GM18907 (cell line): ENCODE measurements around the gene CRB1.

Source experiments
- ATAC-seq: cut with Tn5 transposase; IDR thresholded peaks from one replicate; pipeline ENCODE4 v1.9.1; 2021; ENCODE audit warnings: mild to moderate bottlenecking, moderate library complexity; ENCODE audit not compliant: unreplicated experiment

Gene CRB1

DNA sequence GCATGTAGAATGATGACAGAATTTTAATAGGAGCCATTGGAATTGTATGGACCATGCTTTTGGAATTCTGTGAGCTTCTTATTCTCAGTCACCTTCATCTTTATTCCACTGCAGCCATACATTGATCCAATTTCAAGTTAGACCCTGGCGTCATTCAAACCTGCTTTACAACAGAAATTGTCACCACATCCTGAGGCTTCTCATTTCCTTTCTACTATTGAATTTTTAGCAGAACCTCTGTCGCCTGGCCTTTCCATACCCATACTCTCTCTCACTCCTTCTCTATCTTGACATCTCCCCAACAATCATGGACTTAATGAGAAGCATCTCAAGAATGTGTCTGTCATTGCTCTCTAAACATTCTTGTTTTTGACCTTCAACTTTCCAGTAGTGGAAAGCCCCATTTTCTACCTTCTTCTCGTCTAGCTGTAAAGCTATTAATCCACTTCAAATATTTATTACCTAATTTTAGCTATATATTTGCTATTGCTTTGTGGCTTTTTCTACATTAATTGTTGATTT is 74.1 kb downstream of the CRB1 start:
- ATAC-seq: no peak

DNA sequence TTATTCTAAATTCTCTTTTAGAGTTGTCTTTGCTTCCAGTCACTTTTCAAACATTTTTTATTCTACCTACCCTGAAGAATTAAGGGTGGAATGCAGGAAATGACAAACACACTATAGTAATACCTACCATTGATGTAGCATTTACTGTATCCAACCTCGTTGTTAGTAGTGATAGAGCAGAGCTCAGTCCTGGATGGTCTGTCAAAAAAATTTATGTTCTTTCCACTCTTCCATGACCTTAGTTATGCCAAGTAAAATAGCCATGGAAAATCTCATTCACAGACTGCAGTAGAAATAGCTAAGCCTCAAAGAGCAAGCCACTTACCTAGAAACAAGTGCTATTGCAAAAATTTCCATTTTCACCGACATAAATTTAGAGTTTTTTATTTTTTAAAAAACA is 74.6 kb downstream of the CRB1 start:
- no peak for ATAC-seq

DNA sequence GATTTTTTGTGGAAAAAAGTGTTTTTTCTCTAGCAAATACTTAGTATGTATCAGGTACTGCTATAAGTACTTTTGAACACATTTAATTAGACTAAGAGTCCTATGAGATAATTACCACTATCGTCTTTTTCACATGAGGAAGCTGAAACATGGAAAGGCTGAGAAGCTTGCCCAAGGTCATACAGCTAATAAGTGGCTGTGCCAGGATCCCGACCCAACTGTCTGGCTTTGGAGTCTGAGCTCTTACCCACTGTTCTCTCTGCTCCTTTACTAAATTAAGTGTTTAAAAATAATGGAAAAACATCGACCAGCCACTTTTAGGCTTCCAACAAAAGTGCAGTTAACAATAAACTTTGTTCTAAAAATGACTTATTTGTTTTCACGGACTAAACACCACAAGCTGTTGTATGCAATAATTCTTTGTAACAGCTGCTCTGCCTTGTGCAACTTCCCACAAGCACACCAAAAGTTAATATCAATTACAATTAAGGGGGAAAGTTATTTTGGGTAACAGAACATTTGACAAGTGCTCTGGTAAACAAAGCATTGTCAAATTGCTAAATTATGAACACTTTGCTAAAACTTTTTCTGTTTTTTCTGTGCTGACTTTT is 75.7 kb downstream of the CRB1 start:
- ATAC-seq: no peak

DNA sequence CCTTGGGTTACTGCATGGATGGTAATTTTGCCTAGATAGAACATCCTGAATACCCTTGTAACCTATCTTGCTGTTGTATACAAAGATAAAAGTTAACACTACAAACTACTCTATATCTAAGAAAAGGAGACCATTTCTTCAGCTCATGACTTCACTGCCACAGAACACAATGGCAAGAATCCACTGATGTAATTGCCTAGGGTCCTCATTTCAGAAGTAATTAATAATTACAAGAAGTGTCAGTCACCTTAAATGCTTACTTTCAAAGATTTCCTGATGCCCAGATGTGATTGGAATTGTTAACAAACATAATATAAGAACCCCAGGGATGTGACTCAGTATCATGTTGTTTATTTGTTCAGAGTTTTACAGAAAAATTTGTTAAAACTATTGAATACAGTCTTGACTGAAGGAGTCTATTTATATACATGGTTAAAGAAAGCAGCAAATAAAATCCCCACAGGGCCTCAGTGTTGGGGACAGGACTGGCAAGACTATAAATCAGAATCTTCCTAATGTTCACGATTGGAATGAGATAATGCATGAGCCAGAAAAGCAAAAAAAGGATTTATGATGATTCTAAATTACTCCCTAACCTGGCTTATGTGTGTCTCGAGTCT is 83.9 kb downstream of the CRB1 start:
- ATAC-seq: no peak

DNA sequence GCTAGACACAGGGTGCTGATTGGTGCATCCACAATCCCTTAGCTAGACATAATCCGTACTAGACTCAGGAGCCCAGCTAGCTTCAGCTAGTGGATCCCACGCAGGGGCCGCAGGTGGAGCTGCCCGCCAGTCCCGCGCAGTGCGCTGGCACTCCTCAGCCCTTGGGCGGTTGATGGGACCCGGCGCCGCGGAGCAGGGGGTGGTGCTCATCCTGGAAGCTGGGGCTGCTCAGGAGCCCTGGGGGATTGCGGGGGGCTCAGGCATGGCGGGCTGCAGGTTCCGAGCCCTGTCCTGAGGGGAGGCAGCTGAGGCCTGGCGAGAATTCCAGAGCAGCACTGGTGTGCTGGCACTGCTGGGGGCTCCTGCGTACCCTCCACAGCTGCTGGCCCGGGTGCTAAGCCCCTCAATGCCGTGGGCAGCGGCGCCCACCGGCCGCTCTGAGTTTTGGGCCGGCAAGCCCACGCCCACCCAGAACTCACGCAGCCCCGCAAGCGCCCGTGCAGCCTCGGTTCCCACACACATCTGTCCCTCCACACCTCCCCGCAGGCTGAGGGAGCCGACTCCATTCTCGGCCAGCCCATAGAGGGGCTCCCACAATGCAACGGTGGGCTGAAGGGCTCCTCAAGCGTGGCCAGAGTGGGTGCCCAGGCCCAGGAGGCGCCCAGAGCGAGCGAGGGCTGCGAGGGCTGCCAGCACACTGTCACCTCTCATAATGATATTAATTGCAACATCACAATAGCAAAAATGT is 87.4 kb downstream of the CRB1 start:
- ATAC-seq: no peak

DNA sequence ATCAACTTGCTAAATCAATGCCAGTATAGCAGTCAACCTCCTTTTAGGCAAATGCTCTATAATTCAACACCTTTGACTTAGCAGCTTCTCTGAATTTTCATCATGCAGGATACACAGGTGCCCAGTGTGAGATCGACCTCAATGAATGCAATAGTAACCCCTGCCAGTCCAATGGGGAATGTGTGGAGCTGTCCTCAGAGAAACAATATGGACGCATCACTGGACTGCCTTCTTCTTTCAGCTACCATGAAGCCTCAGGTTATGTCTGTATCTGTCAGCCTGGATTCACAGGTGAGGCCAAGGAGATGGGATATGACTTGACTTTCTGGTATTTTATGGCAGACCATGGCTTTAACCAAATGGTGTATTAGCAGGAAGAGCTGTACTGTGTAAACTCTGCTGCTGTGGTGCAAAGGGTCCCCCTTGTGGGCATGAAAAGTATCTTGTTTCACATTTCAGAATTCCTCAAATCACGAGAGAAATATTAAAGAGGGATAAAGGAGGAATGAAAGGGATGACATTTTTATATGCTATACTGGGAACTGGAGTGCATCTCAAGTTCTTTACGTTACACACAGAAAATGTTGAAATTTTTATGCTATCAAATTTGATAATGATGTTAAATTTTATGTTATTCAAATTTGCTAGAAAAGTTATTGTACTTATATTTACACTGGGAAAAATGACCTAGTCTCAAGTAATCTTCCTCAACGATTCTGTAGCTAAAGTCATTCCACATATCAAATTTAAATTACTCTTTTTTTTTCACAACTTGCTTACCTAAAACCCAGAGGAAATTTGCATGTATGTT is 88.9 kb downstream of the CRB1 start:
- peak; percentile 54 for ATAC-seq

DNA sequence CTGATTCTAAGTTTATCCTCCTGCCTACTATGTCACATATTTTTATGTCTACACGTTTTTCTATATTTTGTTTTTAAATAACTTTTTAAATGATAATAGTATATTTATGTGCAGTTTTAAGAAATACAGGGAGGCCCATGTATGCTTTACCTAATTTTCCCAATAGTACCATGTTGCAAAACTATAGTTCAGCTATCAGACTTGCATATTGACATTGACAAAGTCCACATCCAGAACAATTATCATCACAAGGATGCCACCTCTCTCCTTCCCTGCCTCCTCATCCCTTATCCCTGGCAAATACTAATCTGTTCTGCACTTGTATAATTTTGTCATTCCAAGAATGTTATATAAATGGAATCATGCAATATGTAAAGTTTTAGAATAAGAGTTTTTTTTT is 90.9 kb downstream of the CRB1 start:
- no peak for ATAC-seq

DNA sequence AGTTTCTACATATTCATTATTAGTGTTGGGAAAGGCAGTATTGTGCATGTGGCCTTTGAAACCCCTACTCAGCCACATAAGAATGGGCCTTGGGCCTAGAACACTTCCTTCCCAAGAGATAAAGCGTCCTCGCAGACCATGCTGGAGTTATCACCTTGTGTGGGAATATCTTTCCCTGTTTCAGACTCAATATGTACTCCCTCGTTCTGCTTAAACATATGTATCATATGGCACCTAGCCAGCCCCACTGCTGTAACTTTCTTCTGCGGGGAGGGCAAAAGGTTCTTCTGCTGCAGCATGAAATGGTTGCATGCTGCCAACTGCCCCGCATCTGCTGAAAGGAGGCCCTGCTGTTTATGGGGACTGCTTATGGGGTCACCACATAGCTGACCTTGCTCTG is 92.0 kb downstream of the CRB1 start:
- no peak for ATAC-seq

DNA sequence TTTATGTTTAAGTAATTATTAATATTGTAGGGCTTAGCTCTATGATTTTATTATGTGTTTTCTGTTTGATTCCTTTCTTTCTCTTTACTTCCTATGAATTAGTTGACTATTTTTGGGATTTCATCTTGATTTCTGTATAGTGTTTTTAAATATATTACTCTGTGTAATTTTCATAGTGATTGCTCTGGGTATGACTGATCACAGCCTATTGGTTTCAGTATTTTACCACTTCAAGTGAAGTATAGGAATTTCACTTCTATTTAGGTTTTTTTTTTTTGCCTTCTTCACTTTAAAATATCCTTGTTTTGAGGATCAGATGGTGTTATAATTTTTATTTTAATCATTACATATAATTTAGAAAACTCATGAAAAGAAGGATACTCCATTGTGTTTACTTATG is 94.8 kb downstream of the CRB1 start:
- no peak for ATAC-seq

DNA sequence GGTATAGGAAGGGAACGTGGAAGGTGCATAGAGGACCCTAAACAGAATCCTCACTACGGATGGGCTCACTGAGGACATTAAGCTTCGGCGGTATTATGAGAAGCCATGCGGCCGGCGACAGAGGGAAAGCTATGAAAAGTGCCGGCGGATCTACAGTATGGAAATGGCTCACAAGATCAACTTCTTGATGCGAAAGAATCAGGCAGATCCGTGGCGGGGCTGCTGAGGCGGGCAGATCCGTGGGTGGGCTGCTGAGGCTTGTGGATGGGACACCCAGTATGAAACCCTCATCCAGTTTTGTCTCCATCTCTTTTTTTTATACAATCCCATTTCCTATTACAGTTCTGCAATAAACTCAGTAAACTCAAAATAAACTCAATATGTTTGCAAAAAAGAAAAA is 95.8 kb downstream of the CRB1 start:
- no peak for ATAC-seq

DNA sequence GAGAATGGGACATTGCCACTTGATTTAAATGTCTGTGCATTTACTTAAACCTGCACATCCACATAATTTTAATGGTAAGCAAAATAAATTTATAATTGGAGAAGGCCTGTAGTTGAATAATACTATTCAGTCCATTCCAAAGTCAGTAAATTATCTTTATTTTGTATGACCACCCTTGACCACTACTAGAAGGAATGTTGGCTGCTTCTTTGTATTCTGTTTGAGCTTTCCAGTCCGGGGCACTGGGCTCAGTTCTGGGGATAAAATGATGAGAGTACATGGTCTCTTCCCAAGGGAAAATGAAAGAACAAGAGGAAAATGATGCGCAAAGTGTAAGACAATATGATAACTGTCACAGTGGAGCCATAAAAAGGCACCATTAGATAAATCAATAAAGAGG is 98.9 kb downstream of the CRB1 start:
- ATAC-seq: no peak

DNA sequence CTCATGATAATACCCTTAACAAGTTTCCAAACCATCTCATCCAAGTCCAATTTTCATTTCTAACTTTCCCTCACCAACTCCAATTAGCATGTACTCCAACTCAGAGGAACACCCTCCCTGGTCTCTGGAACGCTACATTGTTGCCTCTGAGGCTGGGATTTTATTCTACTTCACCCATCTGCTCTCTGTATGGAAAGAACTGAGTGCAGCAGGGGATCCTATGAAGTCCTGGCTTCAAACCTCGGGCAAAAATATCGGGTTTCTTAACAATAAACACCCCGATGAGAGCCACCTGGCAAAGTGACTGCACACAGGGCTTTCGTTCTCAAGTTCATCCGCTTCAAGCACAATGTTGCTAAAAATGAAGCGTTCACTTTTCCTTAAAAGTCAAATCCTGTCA is 99.6 kb downstream of the CRB1 start:
- ATAC-seq: no peak

DNA sequence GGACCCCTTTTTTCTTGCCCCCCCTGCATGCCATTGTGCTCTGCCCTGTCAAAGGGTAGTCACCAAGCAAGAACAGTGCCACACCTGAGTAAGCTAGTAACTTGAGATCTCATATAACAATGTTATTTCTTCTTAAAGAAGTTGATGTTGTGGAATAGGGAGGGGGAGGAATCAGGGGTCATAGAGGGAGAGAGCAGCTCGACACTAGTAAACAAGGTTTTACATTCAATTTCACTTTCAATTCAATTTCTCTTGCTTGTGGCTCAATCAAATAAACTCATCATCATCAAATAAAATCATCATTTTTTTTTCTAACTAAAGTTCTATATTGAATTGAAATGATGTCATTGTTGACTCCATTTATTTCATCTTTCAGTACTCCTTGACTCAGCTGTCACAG is 106.4 kb downstream of the CRB1 start:
- ATAC-seq: no peak

DNA sequence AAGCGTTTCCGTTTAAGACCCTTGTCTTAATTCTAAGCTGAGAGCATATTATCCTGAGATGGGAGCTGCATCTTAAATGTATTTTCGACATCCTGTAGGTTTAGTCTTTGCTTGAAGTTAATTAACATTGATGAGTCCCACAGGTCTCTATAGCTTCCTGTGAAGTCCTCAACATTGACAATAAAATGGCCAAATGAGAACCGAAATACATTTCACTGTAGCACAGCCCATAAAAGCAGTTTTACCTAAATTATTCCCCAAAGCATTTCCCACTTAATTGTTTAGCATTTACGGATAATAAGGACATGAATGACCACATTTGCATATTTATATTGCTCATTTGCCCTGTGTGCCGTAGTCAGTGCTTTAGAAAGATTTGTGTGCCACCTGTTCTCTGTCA is 116.4 kb downstream of the CRB1 start:
- no peak for ATAC-seq

DNA sequence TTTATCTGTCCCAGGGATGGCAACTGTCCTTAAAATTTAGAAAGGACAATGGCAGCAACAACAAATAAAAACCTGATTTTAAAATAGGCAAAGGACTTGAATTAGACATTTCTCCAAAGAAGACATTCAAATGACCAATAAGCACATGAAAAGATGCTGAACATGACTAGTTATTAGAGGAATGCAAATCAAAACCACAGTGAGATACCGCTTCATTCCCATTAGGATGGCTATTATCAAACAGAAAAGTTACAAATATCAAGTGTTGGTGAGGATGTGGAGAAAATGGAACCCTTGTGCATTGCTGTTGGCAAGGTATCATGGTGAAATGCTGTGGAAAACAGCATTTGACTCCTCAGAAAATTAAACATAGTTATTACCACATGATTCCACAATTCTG is 120.7 kb downstream of the CRB1 start:
- no peak for ATAC-seq

DNA sequence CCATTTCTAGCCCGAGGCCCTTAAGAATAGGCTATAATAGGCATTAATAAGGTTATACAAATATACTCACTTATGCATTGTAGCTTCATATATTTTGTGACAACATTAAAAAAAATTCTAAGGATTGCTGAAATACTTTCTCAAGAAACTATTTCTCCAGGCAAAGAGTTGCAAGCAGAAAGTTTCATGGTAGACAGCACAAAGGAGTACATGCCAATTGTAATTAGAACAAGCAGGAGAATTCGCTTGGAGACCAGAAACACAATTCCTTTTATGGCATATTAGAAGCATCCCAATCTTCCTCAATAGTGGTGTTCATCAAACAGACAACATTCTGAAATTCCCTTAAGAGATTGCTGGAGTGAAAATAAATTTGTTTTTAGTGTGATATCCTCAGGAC is 122.8 kb downstream of the CRB1 start:
- ATAC-seq: no peak

DNA sequence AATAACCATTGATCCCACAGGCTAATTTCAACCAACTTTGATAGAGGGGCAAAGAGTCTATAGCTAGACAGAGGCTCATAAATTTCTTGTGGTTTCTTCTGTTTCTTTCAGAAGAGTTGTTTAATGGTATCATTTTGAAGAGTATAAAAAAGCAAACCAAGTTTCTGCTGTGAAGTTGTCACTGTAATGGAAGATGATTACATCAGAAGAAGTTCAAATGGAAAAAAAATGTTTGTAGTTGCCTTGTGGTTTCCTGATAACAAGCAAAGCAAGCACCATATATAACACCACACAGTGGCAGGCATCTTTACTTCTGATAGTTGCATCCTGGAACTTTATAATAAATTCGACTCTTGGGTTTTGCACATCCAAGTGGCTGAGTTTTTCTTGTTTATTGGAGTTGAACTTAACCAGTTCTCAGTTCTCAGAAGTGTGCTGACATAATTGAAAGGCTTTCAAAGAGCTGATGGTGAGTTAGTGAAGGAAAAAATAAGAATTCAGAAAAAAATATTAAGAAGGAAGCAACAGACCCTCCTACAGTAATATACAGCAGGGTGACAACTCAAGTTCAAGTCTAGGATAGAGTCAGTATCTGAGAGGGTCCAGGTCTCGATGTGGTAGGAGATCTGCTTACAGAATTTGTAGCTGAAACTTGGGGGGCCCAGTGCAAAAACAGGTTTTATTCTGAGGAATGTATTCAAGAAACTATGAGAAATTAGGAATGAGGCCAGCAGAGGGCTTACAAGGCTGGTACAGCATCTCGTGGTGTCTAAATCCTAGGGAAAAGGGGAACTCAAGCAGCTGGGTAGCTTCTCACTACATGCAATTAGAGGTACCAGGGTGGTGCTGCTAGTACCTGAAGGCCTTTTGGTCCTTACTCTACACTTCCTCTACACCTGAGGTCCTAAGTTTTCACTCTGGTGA is 123.5 kb downstream of the CRB1 start:
- no peak for ATAC-seq

DNA sequence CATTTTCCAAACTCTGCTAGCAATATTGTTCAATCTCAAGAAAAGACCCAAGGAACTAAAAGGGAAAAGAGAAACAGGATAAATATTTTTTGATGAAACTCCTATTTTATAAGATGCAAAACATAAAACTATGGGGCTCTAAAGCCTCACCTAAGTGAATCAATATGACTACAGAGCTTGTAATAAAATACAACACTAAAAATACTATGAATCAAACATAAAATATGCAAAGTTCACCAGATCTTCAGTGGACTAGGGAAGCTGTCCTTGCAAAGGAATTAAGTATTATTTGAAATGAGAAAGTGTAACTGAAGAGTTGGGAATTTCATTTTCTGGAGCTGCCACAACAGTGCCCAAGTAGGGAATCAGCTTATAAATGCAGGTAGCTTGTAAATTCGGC is 124.5 kb downstream of the CRB1 start:
- ATAC-seq: no peak

DNA sequence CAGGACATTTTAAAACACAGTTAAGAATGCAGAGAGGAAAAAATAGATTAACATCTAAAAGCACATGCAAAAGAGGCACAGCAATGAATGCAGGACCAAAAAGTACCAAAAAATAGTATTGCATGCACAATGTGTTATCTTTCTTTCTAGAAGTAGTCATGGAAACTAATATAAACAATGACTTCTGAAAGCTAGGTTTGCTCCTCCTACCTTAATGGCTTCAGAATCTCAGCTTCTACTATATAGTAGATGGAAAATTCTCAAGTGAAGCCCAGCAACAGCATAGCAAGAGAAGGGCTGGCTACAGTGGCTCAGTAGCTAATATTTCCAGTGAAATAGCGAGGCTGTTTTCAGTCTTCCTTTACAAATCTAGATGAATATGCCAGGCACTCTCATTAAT is 125.1 kb downstream of the CRB1 start:
- ATAC-seq: no peak

DNA sequence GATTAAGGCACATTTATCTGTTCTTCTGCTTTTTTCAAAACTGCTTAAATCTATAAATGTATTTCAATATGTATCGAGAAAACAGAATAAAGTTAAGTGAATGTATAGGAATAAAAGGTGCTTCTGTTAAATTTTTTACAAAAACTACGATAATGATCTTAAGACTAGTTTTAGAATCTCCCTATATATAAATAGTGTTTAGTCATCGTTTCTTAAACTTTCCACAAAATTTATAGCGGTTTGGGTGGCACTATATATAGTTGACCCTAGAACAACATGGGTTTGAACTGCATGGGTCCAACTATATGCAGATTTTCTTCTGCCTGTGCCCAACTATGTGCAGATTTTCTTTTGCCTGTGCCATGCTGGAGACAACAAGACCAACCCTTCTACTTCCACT is 125.7 kb downstream of the CRB1 start:
- no peak for ATAC-seq
